ENCODE data around the gene VWA8. TPM values are rescaled to one million over a fixed set of nuclear protein-coding genes. Genes with fewer than 3 reads are reported as not detected.
A peak's percentile ranks its signal among the peaks of the same experiment; 100 is the strongest.

The VWA8 gene
- total RNA-seq, 1 donor from 2014 or later, result 15.8 TPM

GRCh38 chr13:41563984-41564365 lies 396.9 kb downstream of the VWA8 start:
- no peaks in the 10 kb centered on the region for H3K9me3 Mint-ChIP-seq (ENCODE audit: unreplicated experiment)
- H3K36me3 Mint-ChIP-seq (ENCODE audit: unreplicated experiment), result peaks cover 13% of the 10 kb centered on the region
- H3K27ac Mint-ChIP-seq (ENCODE audit: unreplicated experiment), result no peak overlapping the region
- no peaks in the 10 kb centered on the region for H3K27me3 Mint-ChIP-seq (ENCODE audit: unreplicated experiment)
- no peak overlapping the region for H3K4me3 Mint-ChIP-seq (ENCODE audit: unreplicated experiment)
- no peak for DNase-seq (ENCODE audit: extremely low spot score, unreplicated experiment)
- TF ChIP-seq, protein P1, sequence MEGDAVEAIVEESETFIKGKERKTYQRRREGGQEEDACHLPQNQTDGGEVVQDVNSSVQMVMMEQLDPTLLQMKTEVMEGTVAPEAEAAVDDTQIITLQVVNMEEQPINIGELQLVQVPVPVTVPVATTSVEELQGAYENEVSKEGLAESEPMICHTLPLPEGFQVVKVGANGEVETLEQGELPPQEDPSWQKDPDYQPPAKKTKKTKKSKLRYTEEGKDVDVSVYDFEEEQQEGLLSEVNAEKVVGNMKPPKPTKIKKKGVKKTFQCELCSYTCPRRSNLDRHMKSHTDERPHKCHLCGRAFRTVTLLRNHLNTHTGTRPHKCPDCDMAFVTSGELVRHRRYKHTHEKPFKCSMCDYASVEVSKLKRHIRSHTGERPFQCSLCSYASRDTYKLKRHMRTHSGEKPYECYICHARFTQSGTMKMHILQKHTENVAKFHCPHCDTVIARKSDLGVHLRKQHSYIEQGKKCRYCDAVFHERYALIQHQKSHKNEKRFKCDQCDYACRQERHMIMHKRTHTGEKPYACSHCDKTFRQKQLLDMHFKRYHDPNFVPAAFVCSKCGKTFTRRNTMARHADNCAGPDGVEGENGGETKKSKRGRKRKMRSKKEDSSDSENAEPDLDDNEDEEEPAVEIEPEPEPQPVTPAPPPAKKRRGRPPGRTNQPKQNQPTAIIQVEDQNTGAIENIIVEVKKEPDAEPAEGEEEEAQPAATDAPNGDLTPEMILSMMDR (IDR thresholded peaks at IDR 0.05), result no peak
- peaks cover 46% of the 10 kb centered on the region for H3K4me1 Mint-ChIP-seq (ENCODE audit: unreplicated experiment)

GRCh38 chr13:41563341-41563983 lies 397.4 kb downstream of the VWA8 start:
- Mint-ChIP-seq H3K27me3 (ENCODE audit: unreplicated experiment) (no peaks in the 10 kb centered on the region), H3K4me3 (ENCODE audit: unreplicated experiment) (no peak overlapping the region), H3K4me1 (ENCODE audit: unreplicated experiment) (peaks cover 46% of the 10 kb centered on the region), H3K27ac (ENCODE audit: unreplicated experiment) (no peak overlapping the region), H3K9me3 (ENCODE audit: unreplicated experiment) (no peaks in the 10 kb centered on the region), H3K36me3 (ENCODE audit: unreplicated experiment) (peaks cover 13% of the 10 kb centered on the region)
- no peak for DNase-seq (ENCODE audit: extremely low spot score, unreplicated experiment)
- TF ChIP-seq, protein P1 (IDR thresholded peaks at IDR 0.05), result no peak

DNA sequence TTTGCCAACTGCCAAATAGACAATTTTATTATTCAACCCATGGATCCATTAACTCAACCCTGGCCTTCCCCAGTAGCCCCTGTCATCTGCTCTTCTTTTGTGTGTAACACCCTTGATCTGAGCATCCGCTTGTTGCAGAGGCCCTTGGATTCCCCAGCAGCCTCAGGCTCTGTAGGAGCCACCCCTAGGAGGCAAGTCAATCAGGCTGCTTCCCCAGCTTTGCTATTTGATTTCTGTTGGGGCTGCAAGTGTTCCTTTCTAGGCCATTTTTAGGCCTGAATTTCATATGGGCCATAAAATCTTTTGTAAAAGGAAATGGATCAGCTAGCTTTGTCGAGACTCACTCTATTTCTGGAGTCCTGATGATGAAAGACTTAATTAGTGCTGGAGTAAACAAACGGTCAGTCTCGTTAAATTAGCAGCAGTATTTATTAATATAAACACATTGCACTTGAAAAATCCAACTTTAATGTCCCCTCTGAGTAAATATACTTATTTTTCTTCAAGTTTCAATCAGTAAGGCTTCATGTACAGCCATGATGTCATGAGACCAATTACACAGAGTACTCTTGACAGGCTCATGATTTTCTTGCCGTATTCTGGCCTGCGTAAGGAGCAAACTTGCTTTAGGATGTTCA lies 398.2 kb downstream of the VWA8 start:
- Mint-ChIP-seq H3K4me3 (ENCODE audit: unreplicated experiment) (no peak overlapping the region), H3K9me3 (ENCODE audit: unreplicated experiment) (no peaks in the 10 kb centered on the region), H3K27me3 (ENCODE audit: unreplicated experiment) (no peaks in the 10 kb centered on the region), H3K27ac (ENCODE audit: unreplicated experiment) (peak overlapping the region; percentile 67), H3K36me3 (ENCODE audit: unreplicated experiment) (peaks cover 8% of the 10 kb centered on the region), H3K4me1 (ENCODE audit: unreplicated experiment) (peaks cover 46% of the 10 kb centered on the region)
- DNase-seq (ENCODE audit: extremely low spot score, unreplicated experiment), result no peak
- TF ChIP-seq, protein P1 (IDR thresholded peaks at IDR 0.05), result no peak

GRCh38 chr13:41562083-41562482 lies 398.8 kb downstream of the VWA8 start:
- Mint-ChIP-seq H3K36me3 (ENCODE audit: unreplicated experiment) (peaks cover 4% of the 10 kb centered on the region), H3K4me3 (ENCODE audit: unreplicated experiment) (no peak overlapping the region), H3K9me3 (ENCODE audit: unreplicated experiment) (peaks cover 4% of the 10 kb centered on the region), H3K4me1 (ENCODE audit: unreplicated experiment) (peaks cover 46% of the 10 kb centered on the region), H3K27me3 (ENCODE audit: unreplicated experiment) (no peaks in the 10 kb centered on the region), H3K27ac (ENCODE audit: unreplicated experiment) (peak overlapping the region; percentile 67)
- DNase-seq (ENCODE audit: extremely low spot score, unreplicated experiment), result no peak
- TF ChIP-seq, protein P1 (IDR thresholded peaks at IDR 0.05), result no peak

GRCh38 chr13:41561170-41561569 lies 399.7 kb downstream of the VWA8 start:
- H3K36me3 Mint-ChIP-seq (ENCODE audit: unreplicated experiment), result peaks cover 2% of the 10 kb centered on the region
- peaks cover 4% of the 10 kb centered on the region for H3K9me3 Mint-ChIP-seq (ENCODE audit: unreplicated experiment)
- no peak overlapping the region for H3K4me3 Mint-ChIP-seq (ENCODE audit: unreplicated experiment)
- H3K4me1 Mint-ChIP-seq (ENCODE audit: unreplicated experiment), result peaks cover 46% of the 10 kb centered on the region
- H3K27me3 Mint-ChIP-seq (ENCODE audit: unreplicated experiment), result no peaks in the 10 kb centered on the region
- TF ChIP-seq, protein P1 (IDR thresholded peaks at IDR 0.05), result no peak
- H3K27ac Mint-ChIP-seq (ENCODE audit: unreplicated experiment), result peak overlapping the region; percentile 67
- DNase-seq (ENCODE audit: extremely low spot score, unreplicated experiment), result no peak
